ENCODE results near the gene UNC79.
"Not testable (repeated sequence)": the region's sequence is repeated elsewhere in the genome, so short reads cannot be mapped to it uniquely, and the experiment has no call there.

DNA sequence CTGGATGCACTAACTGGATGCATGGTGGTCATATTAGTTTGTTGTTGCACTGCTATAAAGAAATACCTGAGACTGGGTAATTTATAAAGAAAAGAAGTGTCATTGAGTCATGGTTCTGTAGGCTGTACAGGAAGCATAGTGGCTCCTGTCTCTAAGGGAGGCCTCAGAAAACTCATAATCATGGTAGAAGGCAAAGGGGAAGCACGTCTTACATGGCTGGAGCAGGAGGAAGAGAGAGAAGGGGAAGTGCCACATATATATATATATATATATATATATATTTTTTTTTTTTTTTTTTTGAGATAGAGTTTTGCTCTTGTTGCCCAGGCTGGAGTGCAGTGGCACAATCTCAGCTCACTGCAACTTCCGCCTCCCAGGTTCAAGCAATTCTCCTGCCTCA lies 62.9 kb downstream of the UNC79 start:
- TF ChIP-seq, protein P1, sequence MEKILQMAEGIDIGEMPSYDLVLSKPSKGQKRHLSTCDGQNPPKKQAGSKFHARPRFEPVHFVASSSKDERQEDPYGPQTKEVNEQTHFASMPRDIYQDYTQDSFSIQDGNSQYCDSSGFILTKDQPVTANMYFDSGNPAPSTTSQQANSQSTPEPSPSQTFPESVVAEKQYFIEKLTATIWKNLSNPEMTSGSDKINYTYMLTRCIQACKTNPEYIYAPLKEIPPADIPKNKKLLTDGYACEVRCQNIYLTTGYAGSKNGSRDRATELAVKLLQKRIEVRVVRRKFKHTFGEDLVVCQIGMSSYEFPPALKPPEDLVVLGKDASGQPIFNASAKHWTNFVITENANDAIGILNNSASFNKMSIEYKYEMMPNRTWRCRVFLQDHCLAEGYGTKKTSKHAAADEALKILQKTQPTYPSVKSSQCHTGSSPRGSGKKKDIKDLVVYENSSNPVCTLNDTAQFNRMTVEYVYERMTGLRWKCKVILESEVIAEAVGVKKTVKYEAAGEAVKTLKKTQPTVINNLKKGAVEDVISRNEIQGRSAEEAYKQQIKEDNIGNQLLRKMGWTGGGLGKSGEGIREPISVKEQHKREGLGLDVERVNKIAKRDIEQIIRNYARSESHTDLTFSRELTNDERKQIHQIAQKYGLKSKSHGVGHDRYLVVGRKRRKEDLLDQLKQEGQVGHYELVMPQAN (conservative IDR thresholded peaks at IDR 0.05) = not testable (repeated sequence)
- TF ChIP-seq, protein P2, sequence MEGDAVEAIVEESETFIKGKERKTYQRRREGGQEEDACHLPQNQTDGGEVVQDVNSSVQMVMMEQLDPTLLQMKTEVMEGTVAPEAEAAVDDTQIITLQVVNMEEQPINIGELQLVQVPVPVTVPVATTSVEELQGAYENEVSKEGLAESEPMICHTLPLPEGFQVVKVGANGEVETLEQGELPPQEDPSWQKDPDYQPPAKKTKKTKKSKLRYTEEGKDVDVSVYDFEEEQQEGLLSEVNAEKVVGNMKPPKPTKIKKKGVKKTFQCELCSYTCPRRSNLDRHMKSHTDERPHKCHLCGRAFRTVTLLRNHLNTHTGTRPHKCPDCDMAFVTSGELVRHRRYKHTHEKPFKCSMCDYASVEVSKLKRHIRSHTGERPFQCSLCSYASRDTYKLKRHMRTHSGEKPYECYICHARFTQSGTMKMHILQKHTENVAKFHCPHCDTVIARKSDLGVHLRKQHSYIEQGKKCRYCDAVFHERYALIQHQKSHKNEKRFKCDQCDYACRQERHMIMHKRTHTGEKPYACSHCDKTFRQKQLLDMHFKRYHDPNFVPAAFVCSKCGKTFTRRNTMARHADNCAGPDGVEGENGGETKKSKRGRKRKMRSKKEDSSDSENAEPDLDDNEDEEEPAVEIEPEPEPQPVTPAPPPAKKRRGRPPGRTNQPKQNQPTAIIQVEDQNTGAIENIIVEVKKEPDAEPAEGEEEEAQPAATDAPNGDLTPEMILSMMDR (IDR thresholded peaks at IDR 0.05 in 2 of 3, conservative IDR thresholded peaks at IDR 0.05 in 1 of 3; ENCODE audit: control insufficient read depth in 2 of 3, extremely low read depth in 1 of 3, insufficient read depth in 1 of 3, low read depth in 3 of 3, low read length in 3 of 3) = not testable (repeated sequence)
- TF ChIP-seq, protein P3, sequence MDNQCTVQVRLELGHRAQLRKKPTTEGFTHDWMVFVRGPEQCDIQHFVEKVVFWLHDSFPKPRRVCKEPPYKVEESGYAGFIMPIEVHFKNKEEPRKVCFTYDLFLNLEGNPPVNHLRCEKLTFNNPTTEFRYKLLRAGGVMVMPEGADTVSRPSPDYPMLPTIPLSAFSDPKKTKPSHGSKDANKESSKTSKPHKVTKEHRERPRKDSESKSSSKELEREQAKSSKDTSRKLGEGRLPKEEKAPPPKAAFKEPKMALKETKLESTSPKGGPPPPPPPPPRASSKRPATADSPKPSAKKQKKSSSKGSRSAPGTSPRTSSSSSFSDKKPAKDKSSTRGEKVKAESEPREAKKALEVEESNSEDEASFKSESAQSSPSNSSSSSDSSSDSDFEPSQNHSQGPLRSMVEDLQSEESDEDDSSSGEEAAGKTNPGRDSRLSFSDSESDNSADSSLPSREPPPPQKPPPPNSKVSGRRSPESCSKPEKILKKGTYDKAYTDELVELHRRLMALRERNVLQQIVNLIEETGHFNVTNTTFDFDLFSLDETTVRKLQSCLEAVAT (IDR thresholded peaks at IDR 0.05) = not testable (repeated sequence)
- TF ChIP-seq MXI1 (IDR thresholded peaks at IDR 0.05; ENCODE audit: low read depth, low read length); ETV6 (conservative IDR thresholded peaks at IDR 0.05 in 1 of 2, IDR thresholded peaks at IDR 0.05 in 1 of 2; ENCODE audit: borderline replicate concordance in 1 of 2, low read depth in 1 of 2): not testable (repeated sequence)
